Measurements from ENCODE around the gene ATP8A2.
"Not testable (repeated sequence)": the region's sequence is repeated elsewhere in the genome, so short reads cannot be mapped to it uniquely, and the experiment has no call there.

ATP8A2 gene

DNA sequence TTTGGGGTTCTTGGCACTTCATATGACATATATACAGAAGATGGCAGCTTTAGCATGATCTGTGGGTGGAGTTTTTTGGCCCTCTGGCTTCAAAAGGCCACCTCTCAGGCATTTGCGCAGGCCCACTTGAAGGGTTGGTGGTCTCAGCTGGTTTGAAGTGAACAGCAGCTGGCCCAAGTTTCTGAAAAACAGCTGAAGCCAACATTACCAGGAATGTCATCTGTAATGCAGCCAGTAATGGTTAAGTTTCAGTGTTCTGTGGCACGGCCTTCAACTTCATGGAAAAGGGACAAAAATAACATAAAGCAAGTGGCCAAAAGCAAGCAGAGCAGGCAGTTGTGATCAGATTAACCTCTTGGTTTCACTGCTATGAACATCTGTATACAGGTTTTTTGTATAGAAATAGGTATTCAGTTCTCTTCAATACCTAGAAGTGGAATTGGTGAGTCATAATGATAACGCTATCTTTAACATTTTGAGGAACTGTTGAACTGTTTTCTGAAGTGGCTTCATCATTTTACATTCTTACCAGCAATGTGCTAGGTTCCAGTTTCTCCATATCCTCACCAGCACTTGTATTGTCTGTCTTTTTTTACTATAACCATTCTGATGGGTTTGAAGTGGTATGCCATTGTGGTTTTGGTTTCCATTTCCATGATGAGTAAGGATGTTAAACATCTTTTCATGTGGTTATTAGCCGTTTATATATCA is 434.6 kb downstream of the ATP8A2 start:
- DNase-seq (ENCODE audit: low spot score): no peak

- DNase-seq (ENCODE audit: low spot score): no peak
Measured at GRCh38 chr13:25807562-25807961, 435.8 kb downstream of the ATP8A2 start.

- no peak for DNase-seq (ENCODE audit: low spot score)
Measured at GRCh38 chr13:25811506-25811905, 439.7 kb downstream of the ATP8A2 start.

DNA sequence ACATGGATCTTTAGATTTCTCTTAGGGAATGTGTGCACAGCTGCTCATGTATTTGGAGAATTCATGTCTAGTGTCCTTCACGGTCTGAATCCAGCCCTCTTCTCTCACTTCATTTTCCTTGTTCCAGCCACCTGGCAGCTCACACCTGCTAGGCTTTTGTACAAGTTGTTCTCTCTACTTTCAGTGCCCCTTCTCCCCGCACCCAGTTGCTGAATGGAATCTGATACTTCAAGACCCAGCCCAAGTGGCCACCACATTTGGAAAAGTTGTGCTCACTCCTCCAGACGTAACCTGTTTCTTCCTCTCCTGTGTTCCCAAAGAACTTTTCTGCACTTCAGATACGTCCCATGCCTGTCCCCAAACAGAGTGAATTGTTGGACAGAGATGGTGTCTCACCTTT is 444.5 kb downstream of the ATP8A2 start:
- DNase-seq (ENCODE audit: low spot score): no peak

- DNase-seq (ENCODE audit: low spot score): peak; percentile 11
Measured at GRCh38 chr13:25819856-25820530, 448.2 kb downstream of the ATP8A2 start.

DNA sequence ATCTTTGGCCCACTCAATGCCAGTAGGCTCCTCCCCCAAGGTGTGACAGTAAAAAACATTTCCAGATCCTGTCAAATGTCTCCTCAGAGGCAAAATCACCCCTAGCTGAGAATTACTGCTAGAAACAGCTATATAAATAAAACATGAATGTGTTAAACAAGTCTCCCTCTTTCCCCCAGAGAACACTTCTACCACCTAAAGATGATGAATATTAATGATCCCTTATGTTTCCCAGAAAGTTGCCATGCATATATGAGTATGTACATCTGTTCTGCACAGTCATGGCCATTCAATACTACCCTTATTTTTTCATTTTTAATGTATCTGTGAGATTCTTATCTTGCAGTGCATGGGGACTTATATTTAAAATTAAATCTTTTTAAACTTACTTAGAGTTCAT is 450.0 kb downstream of the ATP8A2 start:
- no peak for DNase-seq (ENCODE audit: low spot score)

DNA sequence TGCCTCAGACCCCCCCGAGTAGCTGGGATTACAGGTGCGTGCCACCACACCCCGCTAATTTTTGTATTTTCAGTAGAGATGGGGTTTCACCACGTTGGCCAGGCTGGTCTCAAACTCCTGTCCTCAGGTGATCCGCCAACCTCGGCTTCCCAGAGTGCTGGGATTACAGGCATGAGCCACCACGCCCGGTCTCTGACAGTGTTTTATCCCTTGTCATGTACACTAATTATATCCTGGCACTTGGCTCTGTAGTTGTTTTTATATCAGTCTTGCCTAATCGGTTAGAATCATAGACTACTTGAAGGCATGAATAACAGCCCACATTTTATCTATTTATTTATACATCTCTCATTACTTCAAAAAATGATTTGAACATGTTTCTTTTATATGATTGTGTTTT is 455.4 kb downstream of the ATP8A2 start:
- DNase-seq (ENCODE audit: low spot score): not testable (repeated sequence)

DNA sequence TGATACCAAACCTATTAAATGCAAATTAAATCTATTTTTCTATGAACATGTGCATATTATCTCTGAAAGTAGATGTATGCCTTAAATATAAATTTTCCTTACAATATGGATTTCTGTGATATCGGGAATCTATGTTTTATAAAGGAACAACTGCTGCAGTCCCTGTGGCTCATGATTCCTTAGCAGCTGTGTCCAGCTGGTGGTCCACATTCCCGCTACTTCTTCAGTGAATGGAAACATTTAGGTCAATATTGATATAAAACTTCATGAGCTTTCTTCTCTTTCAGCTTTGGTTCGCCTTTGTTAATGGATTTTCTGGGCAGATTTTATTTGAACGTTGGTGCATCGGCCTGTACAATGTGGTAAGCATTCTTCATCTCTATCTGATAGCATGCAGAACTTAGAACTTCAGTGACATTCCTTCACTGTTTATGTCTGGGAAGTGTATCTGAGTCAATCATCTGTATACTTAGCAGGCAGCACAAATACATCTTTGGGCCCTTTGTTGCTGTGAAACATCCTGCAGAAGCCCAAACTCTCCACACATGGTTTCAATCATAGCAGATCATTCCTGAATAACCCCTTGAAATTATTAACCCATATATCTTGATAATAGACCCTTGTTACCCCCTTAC is 456.2 kb downstream of the ATP8A2 start:
- DNase-seq (ENCODE audit: low spot score): no peak

DNA sequence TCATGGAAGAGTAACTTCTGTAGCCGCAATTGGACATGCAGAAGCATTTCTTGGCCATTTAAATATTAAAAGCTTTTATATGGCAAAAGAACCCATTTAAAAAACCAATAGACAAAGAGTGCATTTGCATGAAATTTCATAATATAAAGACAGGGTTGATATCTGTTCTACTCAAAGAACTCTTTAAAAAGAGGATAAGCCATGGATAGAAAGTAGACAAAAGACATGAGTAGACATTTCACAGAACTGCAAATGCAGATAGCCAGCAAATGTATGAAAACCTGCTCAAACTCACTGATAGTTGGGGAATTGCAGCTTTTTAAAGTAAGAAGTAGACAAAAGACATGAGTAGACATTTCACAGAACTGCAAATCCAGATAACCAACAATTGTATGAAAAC is 462.0 kb downstream of the ATP8A2 start:
- no peak for DNase-seq (ENCODE audit: low spot score)

DNA sequence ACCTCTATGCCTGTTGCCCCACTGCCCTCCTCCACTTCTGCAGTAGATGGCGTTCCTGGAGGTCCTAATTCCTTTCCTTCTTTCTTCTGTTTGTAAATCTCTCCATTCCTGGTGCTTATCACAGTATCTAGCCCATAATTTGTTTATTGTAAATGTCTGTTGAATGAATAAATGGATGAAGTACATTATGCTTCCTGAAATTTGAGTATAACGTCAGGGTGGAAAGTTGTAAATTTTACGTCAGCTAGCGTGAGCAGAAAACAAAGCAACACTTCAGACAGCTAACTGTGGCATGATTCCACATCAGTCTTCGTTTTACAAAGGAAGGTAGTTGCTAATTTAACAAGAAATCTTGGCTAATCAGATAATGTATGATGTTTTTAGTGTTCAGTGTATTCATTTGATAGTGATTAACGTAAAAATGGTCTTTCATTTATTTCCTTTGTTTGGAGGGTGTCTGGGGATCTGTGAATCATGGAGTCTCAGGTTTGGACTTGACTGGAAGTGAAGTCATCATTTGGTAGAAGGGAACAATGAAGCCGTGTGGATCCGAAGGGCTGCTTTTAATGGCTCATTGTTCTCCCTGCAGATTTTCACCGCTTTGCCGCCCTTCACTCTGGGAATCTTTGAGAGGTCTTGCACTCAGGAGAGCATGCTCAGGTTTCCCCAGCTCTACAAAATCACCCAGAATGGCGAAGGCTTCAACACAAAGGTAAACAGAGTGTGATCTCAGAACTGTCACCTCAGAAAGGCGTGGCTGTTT is 465.0 kb downstream of the ATP8A2 start:
- DNase-seq (ENCODE audit: low spot score): peak; percentile 14

- DNase-seq (ENCODE audit: low spot score): no peak
Measured at GRCh38 chr13:25839371-25839770, 467.6 kb downstream of the ATP8A2 start.

- no peak for DNase-seq (ENCODE audit: low spot score)
Measured at GRCh38 chr13:25840261-25840660, 468.5 kb downstream of the ATP8A2 start.

- no peak for DNase-seq (ENCODE audit: low spot score)
Measured at GRCh38 chr13:25840931-25841330, 469.2 kb downstream of the ATP8A2 start.

DNA sequence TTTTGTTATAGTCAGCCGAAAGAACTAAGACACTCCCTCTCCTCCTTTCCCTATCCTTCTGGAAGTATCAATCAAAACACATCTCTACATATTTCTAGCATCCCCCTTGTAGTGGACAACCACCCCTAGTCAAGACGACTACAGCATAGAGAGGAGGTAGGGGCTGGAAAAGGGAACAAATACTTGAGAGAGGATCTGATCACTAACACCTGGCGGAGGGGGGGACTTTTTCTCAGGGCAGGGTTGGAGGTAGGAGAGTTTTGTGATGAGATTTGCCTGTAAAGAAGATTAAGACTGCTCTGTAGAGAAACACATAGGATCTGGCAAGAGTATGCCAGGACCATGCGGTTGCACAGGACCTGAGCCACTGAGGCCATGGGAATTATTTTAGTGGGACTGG is 471.9 kb downstream of the ATP8A2 start:
- no peak for DNase-seq (ENCODE audit: low spot score)

GRCh38 chr13:25844559-25845434 is 473.0 kb downstream of the ATP8A2 start:
- DNase-seq (ENCODE audit: low spot score): no peak

DNA sequence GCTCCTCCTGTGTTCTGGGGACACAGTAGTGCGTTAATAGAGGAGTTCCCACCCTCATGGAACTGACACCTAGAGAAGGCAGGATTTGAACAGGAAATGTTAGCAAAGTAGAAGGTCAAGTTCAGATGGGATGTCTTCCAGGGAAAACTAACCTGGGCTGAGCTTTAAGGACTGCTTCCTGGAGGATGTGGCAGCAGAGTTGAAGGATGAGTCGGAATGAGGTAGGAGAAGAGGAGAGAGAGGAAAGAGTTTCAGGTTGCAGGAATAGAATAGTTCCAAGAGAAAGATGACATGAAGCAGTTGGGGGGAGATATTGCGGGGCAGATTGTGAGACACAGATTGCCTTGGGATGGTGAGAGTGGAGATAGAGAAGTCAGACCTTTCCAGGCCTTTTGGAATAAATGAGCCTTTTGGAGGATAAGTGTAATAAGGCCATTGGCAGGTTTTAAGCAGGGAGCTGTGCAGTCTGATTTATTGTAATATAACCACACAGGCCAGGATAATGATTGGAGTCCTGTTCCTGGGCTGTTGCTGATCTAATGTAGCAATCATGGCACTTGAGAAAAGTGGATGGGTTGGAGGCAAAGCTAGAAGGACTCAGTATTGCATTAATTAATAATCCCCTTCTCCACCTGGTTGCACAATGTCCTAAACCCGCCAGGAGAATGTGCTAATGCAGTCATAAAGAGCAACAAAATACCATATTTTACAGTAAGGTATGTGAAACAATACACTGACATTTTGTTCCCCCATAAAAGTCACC is 474.6 kb downstream of the ATP8A2 start:
- DNase-seq (ENCODE audit: low spot score): no peak

- DNase-seq (ENCODE audit: low spot score): no peak
Measured at GRCh38 chr13:25847145-25847544, 475.4 kb downstream of the ATP8A2 start.

- DNase-seq (ENCODE audit: low spot score): no peak
Measured at GRCh38 chr13:25847635-25848626, 476.2 kb downstream of the ATP8A2 start.

Data from pons (tissue), 1 donor.